GM19099 (cell line): ENCODE results near the gene OR52E6.

Source experiments
- POLR2A ChIP-seq: IDR thresholded peaks from 3 replicates; pipeline ENCODE4 v1.6.1; 2011; ENCODE audit warnings: low read depth; ENCODE audit not compliant: insufficient read length; ENCODE audit errors: extremely low read depth

Gene OR52E6

GRCh38 chr11:5841797-5842196, at the start of gene OR52E6:
TSS of gene OR52E6 (minus strand) at chr11:5841897. CDS start at chr11:5841897, 0 bp downstream.
- no peak for TF ChIP-seq POLR2A

- no peak for TF ChIP-seq POLR2A
These were observed 49.6 kb upstream of the OR52E6 start for GRCh38 chr11:5891216-5891800.

GRCh38 chr11:5887661-5888060, 46.0 kb upstream of the OR52E6 start:
- no peak for TF ChIP-seq POLR2A

- TF ChIP-seq POLR2A, result no peak
These were observed 45.5 kb upstream of the OR52E6 start for GRCh38 chr11:5887172-5887571.

GRCh38 chr11:5881756-5882155, 40.1 kb upstream of the OR52E6 start:
- TF ChIP-seq POLR2A, result no peak

GRCh38 chr11:5880329-5880728, 38.6 kb upstream of the OR52E6 start, which contains the start of gene OR52E4:
TSS of gene OR52E4 (plus strand) at chr11:5880629. CDS start at chr11:5884293, 3,664 bp downstream.
- TF ChIP-seq POLR2A, result no peak

- TF ChIP-seq POLR2A, result no peak
These were observed 36.9 kb upstream of the OR52E6 start for GRCh38 chr11:5878564-5878963.

- no peak for TF ChIP-seq POLR2A
These were observed 24.1 kb upstream of the OR52E6 start for GRCh38 chr11:5865826-5866225.

- TF ChIP-seq POLR2A, result no peak
These were observed 15.9 kb upstream of the OR52E6 start, which contains the start of gene OR52E8 for GRCh38 chr11:5857590-5857989. TSS of gene OR52E8 (minus strand) at chr11:5857690. CDS start at chr11:5857690, 0 bp downstream.

- no peak for TF ChIP-seq POLR2A
These were observed 9.3 kb upstream of the OR52E6 start for GRCh38 chr11:5851002-5851401.

- no peak for TF ChIP-seq POLR2A
These were observed 6.0 kb upstream of the OR52E6 start for GRCh38 chr11:5847711-5848110.

- no peak for TF ChIP-seq POLR2A
These were observed 5.0 kb upstream of the OR52E6 start for GRCh38 chr11:5846701-5847100.

- TF ChIP-seq POLR2A, result no peak
These were observed 4.0 kb downstream of the OR52E6 start for GRCh38 chr11:5837695-5838094.

GRCh38 chr11:5833446-5833845, 8.3 kb downstream of the OR52E6 start:
- TF ChIP-seq POLR2A, result no peak

- no peak for TF ChIP-seq POLR2A
These were observed 10.4 kb downstream of the OR52E6 start for GRCh38 chr11:5831196-5831829.

GRCh38 chr11:5818245-5818886, 23.3 kb downstream of the OR52E6 start:
- no peak for TF ChIP-seq POLR2A
